ENCODE measurements around the gene TUBB6.

DNA sequence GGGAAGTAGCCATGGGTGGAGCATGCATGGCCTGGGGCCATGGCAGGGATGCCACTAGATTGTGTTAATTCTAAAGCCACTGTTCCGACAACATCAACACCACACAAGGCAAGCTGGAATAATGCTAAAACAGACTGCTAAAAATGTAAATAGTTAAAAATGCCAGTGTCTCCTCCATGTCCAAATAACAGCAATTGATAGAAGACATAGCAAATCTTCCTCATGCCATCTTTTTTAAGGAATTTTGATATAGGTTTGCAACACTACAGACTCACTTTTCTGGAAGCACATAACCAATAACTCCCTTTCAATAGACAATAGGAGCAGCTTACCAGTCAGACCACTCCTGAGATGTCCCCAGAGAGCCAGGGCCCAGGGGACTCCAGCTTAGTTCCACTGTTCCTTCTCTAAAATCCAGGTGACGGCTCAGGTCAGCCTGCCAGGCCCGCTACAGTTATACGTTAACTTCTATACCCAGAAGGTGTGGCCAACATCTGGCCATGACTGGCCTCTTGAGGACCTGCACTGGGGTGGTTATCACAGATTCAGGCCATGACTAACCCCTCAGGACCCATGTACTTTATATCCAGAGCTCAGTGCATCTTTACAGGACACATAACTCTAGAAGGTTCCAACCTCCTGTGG, 20.3 kb downstream of the TUBB6 start:
- TF ChIP-seq, protein P1, sequence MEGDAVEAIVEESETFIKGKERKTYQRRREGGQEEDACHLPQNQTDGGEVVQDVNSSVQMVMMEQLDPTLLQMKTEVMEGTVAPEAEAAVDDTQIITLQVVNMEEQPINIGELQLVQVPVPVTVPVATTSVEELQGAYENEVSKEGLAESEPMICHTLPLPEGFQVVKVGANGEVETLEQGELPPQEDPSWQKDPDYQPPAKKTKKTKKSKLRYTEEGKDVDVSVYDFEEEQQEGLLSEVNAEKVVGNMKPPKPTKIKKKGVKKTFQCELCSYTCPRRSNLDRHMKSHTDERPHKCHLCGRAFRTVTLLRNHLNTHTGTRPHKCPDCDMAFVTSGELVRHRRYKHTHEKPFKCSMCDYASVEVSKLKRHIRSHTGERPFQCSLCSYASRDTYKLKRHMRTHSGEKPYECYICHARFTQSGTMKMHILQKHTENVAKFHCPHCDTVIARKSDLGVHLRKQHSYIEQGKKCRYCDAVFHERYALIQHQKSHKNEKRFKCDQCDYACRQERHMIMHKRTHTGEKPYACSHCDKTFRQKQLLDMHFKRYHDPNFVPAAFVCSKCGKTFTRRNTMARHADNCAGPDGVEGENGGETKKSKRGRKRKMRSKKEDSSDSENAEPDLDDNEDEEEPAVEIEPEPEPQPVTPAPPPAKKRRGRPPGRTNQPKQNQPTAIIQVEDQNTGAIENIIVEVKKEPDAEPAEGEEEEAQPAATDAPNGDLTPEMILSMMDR (IDR thresholded peaks at IDR 0.05): peak in 1 of 5 experiments; percentile 1
- no peak for TF ChIP-seq EP300 (IDR thresholded peaks at IDR 0.05)
